Cardiac atrium fibroblast (primary cell): ENCODE data around the gene SH2D3A. TPM values are rescaled to one million over a fixed set of nuclear protein-coding genes. Genes with fewer than 3 reads are reported as not detected.

Source experiments
- total RNA-seq: library from RNA; depleted of rRNA; stranded (reverse); fragments of >200 nt; gene quantifications from 2 replicates; pipeline ENCODE4 v1.2.3, GENCODE V29; 2015

SH2D3A gene
- not detected in 2 replicates for total RNA-seq

DNA sequence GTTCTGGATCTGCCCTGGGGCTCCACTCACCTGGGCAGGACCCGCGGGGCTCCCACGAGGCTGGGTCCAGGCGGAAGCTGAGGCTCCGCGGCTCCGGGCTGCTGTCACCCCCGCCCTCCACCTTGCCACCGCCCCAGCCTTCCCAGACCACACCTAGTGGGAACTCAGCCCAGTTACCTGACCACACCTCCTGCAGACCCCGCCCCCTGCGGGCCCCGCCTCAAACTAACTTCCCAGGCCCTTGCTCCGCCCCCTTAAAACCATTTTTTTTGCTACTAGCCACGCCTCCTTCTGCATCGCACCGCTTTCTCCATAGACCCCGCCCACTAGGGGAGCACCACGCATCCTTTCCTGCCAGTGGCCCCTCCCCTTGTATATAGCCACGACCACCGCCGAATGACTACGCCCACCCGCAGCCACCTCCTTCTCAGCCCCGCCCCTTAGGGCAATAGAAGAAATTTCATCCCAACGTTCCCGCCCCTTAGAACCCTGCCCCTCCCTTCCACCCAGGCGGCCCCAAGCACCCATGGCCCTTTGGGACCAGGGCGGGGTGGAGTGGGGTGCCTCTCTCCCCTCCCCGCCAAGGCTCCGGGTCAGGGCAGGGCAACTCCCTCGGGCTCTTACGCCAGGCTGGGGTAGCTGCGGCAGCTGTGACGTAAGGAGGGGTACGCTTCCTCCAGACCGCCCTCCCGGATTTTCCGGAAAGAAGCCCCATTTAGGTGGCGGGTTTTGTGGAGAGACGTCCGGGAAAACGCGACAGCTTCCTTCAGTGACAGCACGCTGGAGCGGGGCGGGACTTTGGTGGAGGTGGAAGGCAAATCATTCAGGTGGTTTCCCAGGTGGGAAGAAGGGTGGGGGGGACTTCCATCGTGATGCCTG is at the start of gene SH2D3A:
Gene SH2D3A (minus strand): TSS at position 79 of the 879 bp plus-strand sequence. CDS start 3,687 bp downstream, outside the sequence.

GRCh38 chr19:6772028-6772865 is 5.0 kb upstream of the SH2D3A start, which contains the start of gene VAV1:
Gene VAV1, plus strand, starts transcription at chr19:6772708. Its CDS starts 100 bp downstream, at chr19:6772808.

DNA sequence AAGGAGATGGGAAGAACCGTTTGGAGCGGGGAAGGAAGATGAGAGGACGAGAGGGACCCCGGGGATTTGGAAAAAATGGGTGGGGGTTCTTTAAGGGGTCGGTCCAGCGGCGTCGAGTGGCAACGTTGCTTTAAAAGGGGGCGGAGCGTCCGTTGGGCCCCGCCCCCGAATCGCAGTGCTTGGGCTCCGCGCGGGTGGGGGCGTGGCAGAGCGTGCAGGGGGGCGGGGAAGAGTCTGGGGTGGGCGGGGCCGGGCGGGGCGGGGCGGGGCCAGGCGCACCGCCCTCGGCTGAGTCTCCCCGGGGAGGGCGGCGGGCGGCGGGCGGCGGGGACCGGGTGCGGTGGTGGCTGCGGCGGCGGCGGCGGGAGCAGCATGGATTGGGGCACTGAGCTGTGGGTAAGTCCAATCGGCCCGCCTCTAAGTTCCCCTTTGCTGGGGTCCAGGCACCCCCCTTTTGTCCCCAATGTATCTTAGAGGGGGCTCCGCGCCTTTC is 27.8 kb downstream of the SH2D3A start, which contains the start of gene TRIP10:
Gene TRIP10 (plus strand): TSS at position 291 of the 493 bp plus-strand sequence. CDS start 82 bp downstream, at position 373.

DNA sequence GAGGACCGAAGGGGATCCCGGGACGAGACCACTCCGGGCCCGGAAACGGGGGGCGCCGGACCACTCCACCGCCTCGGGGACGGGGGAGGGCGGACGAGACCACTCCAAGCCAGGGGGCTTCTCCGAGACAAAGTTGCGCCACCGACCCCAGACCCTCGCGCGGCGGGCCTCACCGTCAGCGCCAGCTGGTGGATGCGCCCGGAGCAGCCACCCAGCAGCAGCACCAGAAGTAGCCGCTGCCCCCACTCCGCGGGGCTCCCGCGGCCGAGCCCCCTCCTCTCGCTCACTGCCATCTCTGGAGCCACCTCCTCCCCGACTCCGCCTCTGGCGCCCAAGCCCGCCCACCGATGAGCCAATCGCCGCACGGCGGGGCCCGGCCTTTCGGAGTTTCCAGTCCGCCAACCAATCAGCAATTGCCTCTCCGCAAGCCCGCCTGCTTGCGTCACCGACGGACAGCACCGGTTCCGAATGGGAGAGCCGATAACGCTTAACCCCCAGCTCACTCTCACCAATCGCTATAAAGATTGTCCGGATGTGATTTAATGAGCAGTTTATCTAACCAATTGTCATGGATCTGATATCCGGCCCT is 29.9 kb downstream of the SH2D3A start, which contains the start of gene GPR108:
Gene GPR108 (minus strand): TSS at position 297 of the 589 bp plus-strand sequence. CDS start 4 bp downstream, at position 293.

DNA sequence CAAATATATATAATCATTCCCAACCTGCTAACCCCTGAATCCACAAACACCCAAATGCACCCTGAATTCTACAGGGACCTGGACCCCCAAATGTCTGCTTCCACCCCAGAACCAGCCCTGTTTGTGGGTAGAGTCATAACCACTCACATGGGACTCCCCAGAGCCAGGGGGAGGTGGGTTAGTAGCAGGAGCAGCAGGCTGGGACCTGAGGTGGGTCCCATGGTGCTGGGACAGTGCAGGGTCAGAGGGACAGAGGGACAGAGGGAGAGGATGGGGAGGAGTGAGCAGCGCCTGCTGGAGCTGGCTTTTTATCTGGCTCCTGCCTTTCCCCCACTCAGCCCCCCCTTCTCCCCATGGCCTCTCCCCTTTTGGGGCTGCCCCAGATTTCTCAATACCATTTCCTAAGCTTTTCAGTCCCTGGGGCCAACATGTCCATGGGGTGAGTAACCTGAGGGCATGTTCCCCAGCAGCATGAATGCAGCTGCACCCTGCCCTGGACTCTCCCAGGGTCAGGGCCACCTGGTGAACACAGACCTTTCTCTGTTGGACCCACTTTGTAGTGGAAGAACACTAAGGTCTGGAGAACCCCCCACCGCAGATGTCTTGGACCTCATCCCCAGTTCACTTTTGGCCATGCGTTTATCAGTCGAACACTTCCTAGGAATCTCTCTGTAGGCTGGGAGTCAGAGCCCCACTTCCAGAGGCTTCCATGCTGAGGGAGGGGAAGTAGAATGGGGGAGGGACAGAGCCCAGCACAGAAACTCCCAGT is 46.7 kb downstream of the SH2D3A start, which contains the start of gene C3:
Gene C3 (minus strand): TSS at position 282 of the 769 bp plus-strand sequence. CDS start 61 bp downstream, at position 221.

Other genes starting within 250 kb of the SH2D3A start
- gene TNFSF9, start 236.4 kb downstream of the SH2D3A start, total RNA-seq: 0.18 and 2.4 TPM in 2 replicates
- not detected in 2 replicates for gene CD70, start 176.3 kb downstream of the SH2D3A start, total RNA-seq
- gene TNFSF14, start 97.3 kb downstream of the SH2D3A start, total RNA-seq: 1.9 TPM in 1 of 2 replicates, not detected in the other
- gene C3, start 46.8 kb downstream of the SH2D3A start, total RNA-seq: 243 and 1,645 TPM in 2 replicates
- gene GPR108, start 29.9 kb downstream of the SH2D3A start, total RNA-seq: 46.4 and 74.4 TPM in 2 replicates
- gene TRIP10, start 27.8 kb downstream of the SH2D3A start, total RNA-seq: 47.0 and 90.1 TPM in 2 replicates
- not detected in 2 replicates for gene VAV1, start 5.3 kb upstream of the SH2D3A start, total RNA-seq
- gene ADGRE1, start 120.1 kb upstream of the SH2D3A start, total RNA-seq: not detected in 2 replicates